ENCODE data around the gene UHRF2. TPM values are rescaled to one million over a fixed set of nuclear protein-coding genes. Genes with fewer than 3 reads are reported as not detected.

The UHRF2 gene
- total RNA-seq, 1 donor from 2014 or later, result 99.9 TPM

Other genes starting within 250 kb of the UHRF2 start
- gene IL33, start 197.4 kb upstream of the UHRF2 start, total RNA-seq, result 11.8 and 38.5 TPM in 2 replicates
- not detected in 2 replicates for gene TPD52L3, start 84.8 kb upstream of the UHRF2 start, total RNA-seq
- gene GLDC, start 232.5 kb downstream of the UHRF2 start, total RNA-seq, result 3.2 and 10.0 TPM in 2 replicates

Data from dermis blood vessel endothelial cell (primary cell).